ENCODE measurements around the gene GPAM. TPM values are rescaled to one million over a fixed set of nuclear protein-coding genes. Genes with fewer than 3 reads are reported as not detected.
A peak's percentile ranks its signal among the peaks of the same experiment; 100 is the strongest.

GPAM gene
- total and polyA plus RNA-seq, 2 donors (not counting 1 experiment from before 2014, with no cell fraction given), result 2.6 to 8.2 TPM

DNA sequence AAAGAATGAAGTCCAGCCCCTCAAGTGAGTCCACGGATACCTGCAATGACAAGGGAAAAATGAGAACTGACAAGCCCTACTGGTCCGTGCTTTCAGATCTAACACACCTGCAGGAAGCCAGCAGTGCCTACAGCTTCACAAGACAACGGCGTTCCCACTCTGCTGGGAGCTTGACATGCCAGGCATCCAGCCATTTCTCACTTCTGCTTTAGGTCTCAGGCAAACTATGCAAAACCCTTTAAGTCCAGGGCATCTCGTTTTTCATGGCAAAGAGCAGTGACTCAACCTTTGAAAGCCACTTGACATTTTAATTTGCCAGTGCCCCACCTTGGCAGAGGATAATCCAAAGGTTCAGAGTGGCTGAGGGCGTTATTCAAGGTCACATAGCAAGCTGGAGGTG is 49.1 kb upstream of the GPAM start:
- H3K36me3 ChIP-seq (replicated peaks in 1 of 2; ENCODE audit: control extremely low read depth in 1 of 2, control insufficient read depth in 1 of 2, extremely low read depth in 1 of 2, insufficient read depth in 2 of 2, low read length in 1 of 2), result no peaks in the 10 kb centered on the region
- H3K4me1 ChIP-seq (ENCODE audit: control insufficient read depth in 2 of 2, insufficient read depth in 2 of 2, low read length in 2 of 2), result peaks cover 10 to 24% of the 10 kb centered on the region in 2 donors
- no peak overlapping the region for H3K4me3 Mint-ChIP-seq
- no peaks in the 10 kb centered on the region for H3K9me3 ChIP-seq (ENCODE audit: control extremely low read depth in 1 of 3, control insufficient read depth in 2 of 3, insufficient read depth in 1 of 3, low read length in 2 of 3)
- H3K4me1 Mint-ChIP-seq, result peaks cover 26% of the 10 kb centered on the region
- H3K4me3 ChIP-seq (ENCODE audit: control extremely low read depth in 1 of 5, extremely low read depth in 1 of 5, insufficient read depth in 1 of 5, low read depth in 2 of 5, low read length in 4 of 5), result no peak overlapping the region
- peak; percentile 13 for DNase-seq
- intact Hi-C loops (cut with micrococcal nuclease), result no loop called here
- no peaks in the 10 kb centered on the region for H4K20me1 ChIP-seq (ENCODE audit: control insufficient read depth, insufficient read depth, low read length, poor library complexity, severe bottlenecking)
- no peak overlapping the region for H2AFZ ChIP-seq (ENCODE audit: insufficient read depth, low read depth, low read length, poor library complexity, severe bottlenecking)
- WGBS (ENCODE audit: insufficient coverage), result 66% methylated on average over 5 of the region's 6 CpGs
- TF ChIP-seq EZH2 (IDR thresholded peaks at IDR 0.05; ENCODE audit: borderline replicate concordance, insufficient read depth, low read depth, low read length, poor library complexity, severe bottlenecking), result no peak
- TF ChIP-seq, protein P1, sequence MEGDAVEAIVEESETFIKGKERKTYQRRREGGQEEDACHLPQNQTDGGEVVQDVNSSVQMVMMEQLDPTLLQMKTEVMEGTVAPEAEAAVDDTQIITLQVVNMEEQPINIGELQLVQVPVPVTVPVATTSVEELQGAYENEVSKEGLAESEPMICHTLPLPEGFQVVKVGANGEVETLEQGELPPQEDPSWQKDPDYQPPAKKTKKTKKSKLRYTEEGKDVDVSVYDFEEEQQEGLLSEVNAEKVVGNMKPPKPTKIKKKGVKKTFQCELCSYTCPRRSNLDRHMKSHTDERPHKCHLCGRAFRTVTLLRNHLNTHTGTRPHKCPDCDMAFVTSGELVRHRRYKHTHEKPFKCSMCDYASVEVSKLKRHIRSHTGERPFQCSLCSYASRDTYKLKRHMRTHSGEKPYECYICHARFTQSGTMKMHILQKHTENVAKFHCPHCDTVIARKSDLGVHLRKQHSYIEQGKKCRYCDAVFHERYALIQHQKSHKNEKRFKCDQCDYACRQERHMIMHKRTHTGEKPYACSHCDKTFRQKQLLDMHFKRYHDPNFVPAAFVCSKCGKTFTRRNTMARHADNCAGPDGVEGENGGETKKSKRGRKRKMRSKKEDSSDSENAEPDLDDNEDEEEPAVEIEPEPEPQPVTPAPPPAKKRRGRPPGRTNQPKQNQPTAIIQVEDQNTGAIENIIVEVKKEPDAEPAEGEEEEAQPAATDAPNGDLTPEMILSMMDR (IDR thresholded peaks at IDR 0.05), result no peak
- H3K27ac Mint-ChIP-seq, result no peak overlapping the region
- no peaks in the 10 kb centered on the region for H3K27me3 Mint-ChIP-seq
- POLR2A ChIA-PET, result no interaction called here
- no peaks in the 10 kb centered on the region for H3K27me3 ChIP-seq (replicated peaks in 1 of 4; ENCODE audit: control extremely low read depth in 1 of 4, control insufficient read depth in 3 of 4, insufficient read depth in 4 of 4, low read length in 3 of 4)
- CTCF ChIA-PET, result no interaction called here
- no peak overlapping the region for H3K9ac ChIP-seq (ENCODE audit: low read length)
- no peak overlapping the region for H3K27ac ChIP-seq (ENCODE audit: low read length in 2 of 2)
- H3K79me2 ChIP-seq (ENCODE audit: control insufficient read depth, insufficient read depth, low read length), result no peaks in the 10 kb centered on the region
- no peak for ATAC-seq (ENCODE audit: low read depth)
- peaks cover 3% of the 10 kb centered on the region for H3K9me3 Mint-ChIP-seq (ENCODE audit: insufficient read depth)
- no peak overlapping the region for H3K4me2 ChIP-seq (replicated peaks; ENCODE audit: low read depth, low read length, poor library complexity, severe bottlenecking)

DNA sequence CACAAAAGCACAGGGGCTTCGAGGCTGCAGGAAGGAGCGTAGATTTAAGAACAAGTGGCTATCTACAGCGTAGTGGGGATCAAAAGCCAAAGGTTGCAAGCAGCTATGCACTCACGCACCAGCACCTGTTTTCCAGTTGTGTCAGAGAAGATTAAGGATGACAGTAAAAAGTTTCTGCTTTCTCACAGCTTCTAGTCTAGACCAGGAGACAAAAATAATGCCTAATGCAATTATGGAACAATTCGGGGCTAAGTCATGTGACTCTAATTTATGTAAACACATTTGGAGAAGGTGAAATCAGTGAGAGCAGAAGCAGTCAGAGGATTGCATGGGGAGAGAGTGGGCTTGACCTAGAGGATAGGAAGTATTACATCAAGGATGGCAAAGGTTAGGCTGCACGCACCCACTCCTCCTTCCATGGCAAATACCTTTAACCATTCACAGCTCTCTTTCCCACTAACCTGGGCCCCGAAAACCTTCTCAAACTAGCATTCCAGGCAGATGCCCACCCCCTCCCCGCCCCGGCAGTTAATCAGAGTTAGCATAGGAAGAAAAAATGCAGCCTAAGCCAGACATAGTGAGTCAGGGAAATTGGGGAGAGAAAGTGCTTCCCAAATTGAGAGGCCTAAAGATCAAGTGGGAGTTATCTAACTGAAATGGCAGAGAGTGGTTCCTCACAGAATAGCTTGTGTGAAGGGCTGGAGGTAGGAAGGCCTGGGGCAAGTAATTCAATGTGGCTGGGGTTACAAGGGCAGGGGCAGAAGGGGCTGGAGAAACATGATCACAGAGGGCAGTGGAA is 48.2 kb upstream of the GPAM start:
- H3K27me3 ChIP-seq (replicated peaks in 1 of 4; ENCODE audit: control extremely low read depth in 1 of 4, control insufficient read depth in 3 of 4, insufficient read depth in 4 of 4, low read length in 3 of 4), result no peaks in the 10 kb centered on the region
- no peaks in the 10 kb centered on the region for H3K9me3 Mint-ChIP-seq (ENCODE audit: insufficient read depth)
- ATAC-seq (ENCODE audit: low read depth) (no peak), DNase-seq (no peak)
- H3K36me3 ChIP-seq (replicated peaks in 1 of 2; ENCODE audit: control extremely low read depth in 1 of 2, control insufficient read depth in 1 of 2, extremely low read depth in 1 of 2, insufficient read depth in 2 of 2, low read length in 1 of 2), result no peaks in the 10 kb centered on the region
- 74% methylated on average over 5 of the region's 9 CpGs for WGBS (ENCODE audit: insufficient coverage)
- H3K4me3 Mint-ChIP-seq, result no peak overlapping the region
- no peaks in the 10 kb centered on the region for H3K27me3 Mint-ChIP-seq
- H3K4me2 ChIP-seq (replicated peaks; ENCODE audit: low read depth, low read length, poor library complexity, severe bottlenecking), result no peak overlapping the region
- peaks cover 10 to 24% of the 10 kb centered on the region in 2 donors for H3K4me1 ChIP-seq (ENCODE audit: control insufficient read depth in 2 of 2, insufficient read depth in 2 of 2, low read length in 2 of 2)
- no peak overlapping the region for H3K9ac ChIP-seq (ENCODE audit: low read length)
- H4K20me1 ChIP-seq (ENCODE audit: control insufficient read depth, insufficient read depth, low read length, poor library complexity, severe bottlenecking), result no peaks in the 10 kb centered on the region
- ChIA-PET POLR2A (no interaction called here), CTCF (no interaction called here)
- no peak for TF ChIP-seq EZH2 (IDR thresholded peaks at IDR 0.05; ENCODE audit: borderline replicate concordance, insufficient read depth, low read depth, low read length, poor library complexity, severe bottlenecking)
- TF ChIP-seq, protein P1 (IDR thresholded peaks at IDR 0.05), result no peak
- H3K27ac Mint-ChIP-seq, result peak overlapping the region; percentile 33
- intact Hi-C loops (cut with micrococcal nuclease), result no loop called here
- H3K4me3 ChIP-seq (ENCODE audit: control extremely low read depth in 1 of 5, extremely low read depth in 1 of 5, insufficient read depth in 1 of 5, low read depth in 2 of 5, low read length in 4 of 5), result no peak overlapping the region
- H3K79me2 ChIP-seq (ENCODE audit: control insufficient read depth, insufficient read depth, low read length), result no peaks in the 10 kb centered on the region
- H3K9me3 ChIP-seq (ENCODE audit: control extremely low read depth in 1 of 3, control insufficient read depth in 2 of 3, insufficient read depth in 1 of 3, low read length in 2 of 3), result no peaks in the 10 kb centered on the region
- H3K27ac ChIP-seq (ENCODE audit: low read length in 2 of 2), result no peak overlapping the region
- no peak overlapping the region for H2AFZ ChIP-seq (ENCODE audit: insufficient read depth, low read depth, low read length, poor library complexity, severe bottlenecking)
- peaks cover 26% of the 10 kb centered on the region for H3K4me1 Mint-ChIP-seq
